PC-9 (cell line): Measurements from ENCODE around the gene BTG3.

Experiments used
- CTCF ChIP-seq: fragments of 200-600 bp; sonication (generic); conservative IDR thresholded peaks from 2 replicates; pipeline ENCODE4 v1.6.1; 2017; ENCODE audit warnings: mixed run types, antibody characterized with exemption, mild to moderate bottlenecking, moderate library complexity
- EZH2 ChIP-seq: fragments of 200-600 bp; sonication (generic); IDR thresholded peaks from 2 replicates; pipeline ENCODE4 v1.8.0; 2017; ENCODE audit warnings: antibody characterized with exemption, low read depth

GRCh38 chr21:17607684-17608083, 5.0 kb downstream of the BTG3 start:
- TF ChIP-seq CTCF (no peak), EZH2 (no peak)
